IPS-18c (cell line): ENCODE data around the gene INPP4A.

Source experiments
- H3K4me3 ChIP-seq: 2 replicates; pipeline ENCODE4 v1.7.0; 2013; ENCODE audit warnings: low read depth, mild to moderate bottlenecking, low read length, moderate library complexity; ENCODE audit not compliant: insufficient read depth
- H3K9me3 ChIP-seq: one replicate; pipeline ENCODE4 v1.6.1; 2013; ENCODE audit warnings: mild to moderate bottlenecking, low read length, moderate library complexity; ENCODE audit not compliant: control insufficient read depth, insufficient read depth

Gene INPP4A

GRCh38 chr2:98480598-98480997, 35.9 kb downstream of the INPP4A start:
- H3K9me3 ChIP-seq = no peaks in the 10 kb centered on the region

GRCh38 chr2:98482362-98482761, 37.7 kb downstream of the INPP4A start:
- no peaks in the 10 kb centered on the region for H3K9me3 ChIP-seq
- no peak overlapping the region for H3K4me3 ChIP-seq

More at GRCh38 chr2:98480598-98480997, 35.9 kb downstream of the INPP4A start:
- H3K4me3 ChIP-seq = no peak overlapping the region

- Histone ChIP-seq H3K4me3 (no peak overlapping the region), H3K9me3 (no peaks in the 10 kb centered on the region)
Observed at GRCh38 chr2:98483257-98483861, 38.7 kb downstream of the INPP4A start.

GRCh38 chr2:98484121-98484557, 39.5 kb downstream of the INPP4A start:
- Histone ChIP-seq H3K9me3 (no peaks in the 10 kb centered on the region), H3K4me3 (no peak overlapping the region)

GRCh38 chr2:98484652-98485452, 40.2 kb downstream of the INPP4A start:
- no peak overlapping the region for H3K4me3 ChIP-seq
- H3K9me3 ChIP-seq = no peaks in the 10 kb centered on the region

GRCh38 chr2:98485453-98485755, 40.7 kb downstream of the INPP4A start:
- Histone ChIP-seq H3K9me3 (no peaks in the 10 kb centered on the region), H3K4me3 (no peak overlapping the region)

GRCh38 chr2:98486374-98486981, 41.8 kb downstream of the INPP4A start:
- Histone ChIP-seq H3K4me3 (no peak overlapping the region), H3K9me3 (no peaks in the 10 kb centered on the region)

- H3K4me3 ChIP-seq = no peak overlapping the region
- no peaks in the 10 kb centered on the region for H3K9me3 ChIP-seq
Observed at GRCh38 chr2:98487101-98487805, 42.6 kb downstream of the INPP4A start.

- no peak overlapping the region for H3K4me3 ChIP-seq
- H3K9me3 ChIP-seq = no peaks in the 10 kb centered on the region
Observed at GRCh38 chr2:98487806-98488189, 43.1 kb downstream of the INPP4A start.

- H3K4me3 ChIP-seq = no peak overlapping the region
- no peaks in the 10 kb centered on the region for H3K9me3 ChIP-seq
Observed at GRCh38 chr2:98488252-98488651, 43.6 kb downstream of the INPP4A start.

GRCh38 chr2:98489486-98489885, 44.8 kb downstream of the INPP4A start:
- H3K4me3 ChIP-seq = no peak overlapping the region
- peaks cover 3% of the 10 kb centered on the region for H3K9me3 ChIP-seq

- H3K9me3 ChIP-seq = peaks cover 3% of the 10 kb centered on the region
- H3K4me3 ChIP-seq = no peak overlapping the region
Observed at GRCh38 chr2:98489971-98490962, 45.6 kb downstream of the INPP4A start.

GRCh38 chr2:98492441-98492840, 47.8 kb downstream of the INPP4A start:
- H3K9me3 ChIP-seq = peaks cover 8% of the 10 kb centered on the region
- H3K4me3 ChIP-seq = no peak overlapping the region

- H3K9me3 ChIP-seq = peaks cover 8% of the 10 kb centered on the region
- no peak overlapping the region for H3K4me3 ChIP-seq
Observed at GRCh38 chr2:98494699-98495098, 50.0 kb downstream of the INPP4A start.

- H3K4me3 ChIP-seq = no peak overlapping the region; the same call in 1 of the 2 replicates
Observed at GRCh38 chr2:98496750-98497493, 52.3 kb downstream of the INPP4A start.

More at GRCh38 chr2:98496750-98497493, 52.3 kb downstream of the INPP4A start:
- H3K9me3 ChIP-seq = peaks cover 8% of the 10 kb centered on the region
